B cell (primary cell): ENCODE results near the gene PHACTR1. TPM values are rescaled to one million over a fixed set of nuclear protein-coding genes. Genes with fewer than 3 reads are reported as not detected.

ENCODE experiments used
- ATAC-seq: fragments of 200-7000 bp; cut with Tn5 transposase; one replicate; pipeline ENCODE4 v1.10.0; 2021; ENCODE audit warnings: low read depth, mild to moderate bottlenecking, moderate number of reproducible peaks, moderate library complexity
- CTCF ChIA-PET: fragments of 350-600 bp; sonication (Branson Sonifier 250); formaldehyde crosslinking; loops from one replicate; lab custom pipeline; 2021; ENCODE audit warnings: antibody characterized with exemption, inconsistent platforms; lab: Charles Lee
- POLR2A ChIA-PET: fragments of 350-600 bp; sonication (Branson Sonifier 250); formaldehyde crosslinking; loops from one replicate; lab custom pipeline; 2021; ENCODE audit warnings: antibody characterized with exemption; lab: Charles Lee
- DNase-seq: peaks from one replicate; pipeline ENCODE4 v3.0.0; 2013
- H2AFZ ChIP-seq: 2 replicates; pipeline ENCODE4 v1.6.1; 2012; ENCODE audit warnings: mild to moderate bottlenecking, low read depth, low read length; ENCODE audit not compliant: insufficient read depth, poor library complexity, severe bottlenecking
- H3K27ac ChIP-seq, 2 donors: 1 replicate in 1 of 2; 2 replicates in 1 of 2; pipeline ENCODE4 v1.5.1; 2012 to 2013; ENCODE audit warnings: low read length in 2 of 2, mild to moderate bottlenecking in 2 of 2, moderate library complexity in 1 of 2
- H3K27me3 ChIP-seq, 4 experiments: fragments of 200-600 bp in 1 of 4; sonication (generic) in 1 of 4; replicated peaks in 1 of 4; 1 replicate in 2 of 4; 2 replicates in 2 of 4; pipeline versions ENCODE4 v1.6.1 to v1.7.0; 2013 to 2016; ENCODE audit warnings: low read length in 3 of 4, mild to moderate bottlenecking in 2 of 4, mixed read lengths in 1 of 4, moderate library complexity in 1 of 4; ENCODE audit not compliant: insufficient read depth in 4 of 4, control insufficient read depth in 3 of 4; ENCODE audit errors: control extremely low read depth in 1 of 4
- H3K36me3 ChIP-seq, 2 experiments: replicated peaks in 1 of 2; 1 replicate in 1 of 2; 2 replicates in 1 of 2; pipeline versions ENCODE4 v1.6.1 to v1.7.1; 2013; ENCODE audit warnings: low read length in 1 of 2; ENCODE audit not compliant: insufficient read depth in 2 of 2, control insufficient read depth in 1 of 2; ENCODE audit errors: control extremely low read depth in 1 of 2, extremely low read depth in 1 of 2
- H3K4me1 ChIP-seq, 2 donors: fragments of 200-600 bp in 1 of 2; sonication (generic) in 1 of 2; 1 replicate in 1 of 2; 2 replicates in 1 of 2; pipeline versions ENCODE4 v1.5.1 to v1.6.1; 2013 to 2017; ENCODE audit warnings: low read length in 2 of 2; ENCODE audit not compliant: control insufficient read depth in 2 of 2, insufficient read depth in 2 of 2
- H3K4me2 ChIP-seq: replicated peaks from 2 replicates; pipeline ENCODE3; 2012; ENCODE audit warnings: mild to moderate bottlenecking, low read depth, low read length; ENCODE audit not compliant: poor library complexity, severe bottlenecking
- H3K4me3 ChIP-seq, 5 experiments: fragments of 200-600 bp in 1 of 5; sonication (generic) in 1 of 5; 1 replicate in 3 of 5; 2 replicates in 2 of 5; pipeline versions ENCODE4 v1.5.1 to v1.7.0; 2011 to 2016; ENCODE audit warnings: low read length in 4 of 5, mild to moderate bottlenecking in 4 of 5, low read depth in 2 of 5, control low read depth in 1 of 5, moderate library complexity in 1 of 5; ENCODE audit not compliant: insufficient read depth in 1 of 5; ENCODE audit errors: control extremely low read depth in 1 of 5, extremely low read depth in 1 of 5
- H3K79me2 ChIP-seq: fragments of 200-600 bp; sonication (generic); one replicate; pipeline ENCODE4 v1.6.0; 2016; ENCODE audit warnings: low read length; ENCODE audit not compliant: control insufficient read depth, insufficient read depth
- H3K9ac ChIP-seq: fragments of 200-600 bp; sonication (generic); 2 replicates; pipeline ENCODE4 v1.6.1; 2017; ENCODE audit warnings: mild to moderate bottlenecking, low read length, moderate library complexity
- H3K9me3 ChIP-seq, 3 donors: one replicate each; pipeline versions ENCODE4 v1.6.1 to v1.7.1; 2013; ENCODE audit warnings: low read length in 2 of 3; ENCODE audit not compliant: control insufficient read depth in 2 of 3, insufficient read depth in 1 of 3; ENCODE audit errors: control extremely low read depth in 1 of 3
- H4K20me1 ChIP-seq: 2 replicates; pipeline ENCODE4 v1.6.0; 2012; ENCODE audit warnings: mild to moderate bottlenecking, low read length; ENCODE audit not compliant: insufficient read depth, control insufficient read depth, poor library complexity, severe bottlenecking
- H3K27ac Mint-ChIP-seq: one replicate; pipeline ENCODE4 v1.8.0; 2021; ENCODE audit warnings: mixed read lengths
- H3K27me3 Mint-ChIP-seq: one replicate; pipeline ENCODE4 v1.8.0; 2021; ENCODE audit warnings: mixed read lengths
- H3K4me1 Mint-ChIP-seq: one replicate; pipeline ENCODE4 v1.8.0; 2021; ENCODE audit warnings: mixed read lengths
- H3K4me3 Mint-ChIP-seq: one replicate; pipeline ENCODE4 v1.8.0; 2021; ENCODE audit warnings: mixed read lengths
- H3K9me3 Mint-ChIP-seq: one replicate; pipeline ENCODE4 v1.8.0; 2022; ENCODE audit warnings: mixed read lengths; ENCODE audit not compliant: insufficient read depth
- CTCF ChIP-seq: fragments of 200-600 bp; IDR thresholded peaks from one replicate; pipeline ENCODE4 v1.8.0; 2022; ENCODE audit warnings: antibody characterized with exemption, mild to moderate bottlenecking
- EZH2 ChIP-seq: IDR thresholded peaks from 2 replicates; pipeline ENCODE4 v1.6.1; 2012; ENCODE audit warnings: borderline replicate concordance, low read depth, mild to moderate bottlenecking, moderate library complexity, low read length; ENCODE audit not compliant: insufficient read depth, poor library complexity, severe bottlenecking
- WGBS: methylation state at CpG from one replicate; pipeline ENCODE4 v1.1.5; 2013; ENCODE audit warnings: missing lambda C conversion rate; ENCODE audit not compliant: insufficient coverage; 5-methylcytosine and 5-hydroxymethylcytosine counted together
- intact Hi-C: fragments of 100-400 bp; cut with micrococcal nuclease; formaldehyde crosslinking; loops from one replicate; pipeline ENCODE4 v1.10.0; 2022
- polyA plus RNA-seq: library from polyadenylated mRNA; depleted of rRNA; stranded (reverse); fragments of >200 nt; gene quantifications from 2 replicates; pipeline ENCODE4 v1.2.3, GENCODE V29; 2012
- total RNA-seq, 2 donors: library from RNA; stranded (reverse); fragments of 120-200 nt in 1 of 2; gene quantifications; 1 replicate in 1 of 2; 2 replicates in 1 of 2; pipeline versions ENCODE4 v1.2.3 to v1.2.4, GENCODE V29; 2013 to 2022

The PHACTR1 gene
- total and polyA plus RNA-seq, 2 donors (not counting 1 experiment from before 2014, with no cell fraction given) = 30.2 to 129 TPM

- ATAC-seq (peak; percentile 77), DNase-seq (peak; percentile 69)
- peaks cover 16% of the 10 kb centered on the region for H3K27me3 Mint-ChIP-seq
- no peak overlapping the region for H3K4me3 ChIP-seq
- no peak for TF ChIP-seq EZH2
- TF ChIP-seq CTCF = no peak
- no peaks in the 10 kb centered on the region for H3K9me3 Mint-ChIP-seq
- no peaks in the 10 kb centered on the region for H3K79me2 ChIP-seq
- WGBS = 46% methylated on average over 7 of the region's 9 CpGs
- peaks cover 31% of the 10 kb centered on the region for H3K4me1 Mint-ChIP-seq
- ChIA-PET CTCF (interaction anchor here (1.1 to 2.4 kb wide), 5 partner anchors 34 to 318 kb away, joined by 3 to 30 read pairs (median 6); partner anchors contain the start of gene TBC1D7), POLR2A (interaction anchor here (0.7 kb wide), 1 partner anchor 58 kb away, joined by 7 read pairs; no protein-coding TSS in a partner anchor)
- intact Hi-C loops = loop anchor here (1.0 to 2.0 kb wide), 2 partner anchors 43 to 99 kb away; partner anchors contain the start of gene TBC1D7
- no peak overlapping the region for H3K27ac Mint-ChIP-seq
- no peaks in the 10 kb centered on the region for H3K36me3 ChIP-seq
- H2AFZ ChIP-seq = no peak overlapping the region
- H3K4me1 ChIP-seq = peaks cover 20 to 23% of the 10 kb centered on the region in 2 donors
- H3K27me3 ChIP-seq = peaks cover 0 to 30% (median 9%) of the 10 kb centered on the region in 4 experiments
- no peak overlapping the region for H3K27ac ChIP-seq
- peak overlapping the region; percentile 63 for H3K4me2 ChIP-seq
- H3K9ac ChIP-seq = no peak overlapping the region
- H4K20me1 ChIP-seq = no peaks in the 10 kb centered on the region
- no peaks in the 10 kb centered on the region for H3K9me3 ChIP-seq
- peak overlapping the region; percentile 62 for H3K4me3 Mint-ChIP-seq
Observed at GRCh38 chr6:13229205-13230085, 512.9 kb downstream of the PHACTR1 start.

- Histone ChIP-seq H3K4me1 (peaks cover 28 to 32% of the 10 kb centered on the region in 2 donors), H3K9me3 (no peaks in the 10 kb centered on the region), H3K4me2 (no peak overlapping the region), H3K27ac (no peak overlapping the region), H3K4me3 (no peak overlapping the region), H2AFZ (no peak overlapping the region), H3K79me2 (no peaks in the 10 kb centered on the region), H3K36me3 (no peaks in the 10 kb centered on the region), H3K9ac (no peak overlapping the region), H3K27me3 (peaks cover 0 to 20% (median 5%) of the 10 kb centered on the region in 4 experiments), H4K20me1 (no peaks in the 10 kb centered on the region)
- Mint-ChIP-seq H3K27me3 (peaks cover 11% of the 10 kb centered on the region), H3K4me3 (no peak overlapping the region), H3K9me3 (no peaks in the 10 kb centered on the region), H3K27ac (no peak overlapping the region), H3K4me1 (peaks cover 47% of the 10 kb centered on the region)
- ATAC-seq (no peak), DNase-seq (no peak)
- no peak for TF ChIP-seq EZH2
- TF ChIP-seq CTCF = no peak
- CTCF ChIA-PET = interaction anchor here (1.1 kb wide), 1 partner anchor 95 kb away, joined by 3 read pairs; the partner anchor contains the start of gene TBC1D7
- 100% methylated on average over 1 of the region's 1 CpG for WGBS
- POLR2A ChIA-PET = interaction anchor here (0.5 kb wide), 1 partner anchor 45 kb away, joined by 4 read pairs; no protein-coding TSS in a partner anchor
- intact Hi-C loops = no loop called here
Observed at GRCh38 chr6:13233106-13233505, 516.5 kb downstream of the PHACTR1 start.
